GM12864 (cell line): ENCODE measurements around the gene ASXL2.

Experiments used
- DNase-seq: peaks from one replicate; pipeline ENCODE4 v3.0.0-alpha.2; 2011; ENCODE audit warnings: low read depth
- H3K4me3 ChIP-seq: 2 replicates; pipeline ENCODE4 v1.5.1; 2011; ENCODE audit warnings: mild to moderate bottlenecking, low read depth, low read length, control low read depth
- TF ChIP-seq, protein P1 (sequence below): IDR thresholded peaks from 2 replicates; pipeline ENCODE4 v1.5.1; 2011; ENCODE audit warnings: low read depth, mild to moderate bottlenecking, moderate library complexity, low read length, control low read depth, inconsistent platforms; ENCODE audit errors: missing control alignments

Gene ASXL2

DNA sequence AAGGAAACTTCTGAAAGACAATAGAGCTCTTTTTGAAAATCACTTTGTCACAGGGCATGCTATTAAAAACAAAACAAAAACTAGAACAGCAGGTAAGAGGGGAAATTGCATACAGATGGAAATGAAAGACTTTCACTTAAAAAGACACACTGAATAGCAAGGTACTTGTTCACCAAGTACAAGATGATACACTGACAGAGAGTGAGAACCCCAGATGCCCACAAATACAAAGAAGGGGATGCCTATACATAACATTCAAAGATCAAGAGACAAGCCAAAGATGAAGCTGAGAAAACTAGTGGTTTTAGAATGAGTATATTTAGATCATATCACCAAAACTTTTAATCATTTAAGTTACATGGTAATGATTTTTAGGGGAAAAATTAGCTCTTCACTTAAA, 60.7 kb downstream of the ASXL2 start:
- DNase-seq: no peak
- TF ChIP-seq, protein P1, sequence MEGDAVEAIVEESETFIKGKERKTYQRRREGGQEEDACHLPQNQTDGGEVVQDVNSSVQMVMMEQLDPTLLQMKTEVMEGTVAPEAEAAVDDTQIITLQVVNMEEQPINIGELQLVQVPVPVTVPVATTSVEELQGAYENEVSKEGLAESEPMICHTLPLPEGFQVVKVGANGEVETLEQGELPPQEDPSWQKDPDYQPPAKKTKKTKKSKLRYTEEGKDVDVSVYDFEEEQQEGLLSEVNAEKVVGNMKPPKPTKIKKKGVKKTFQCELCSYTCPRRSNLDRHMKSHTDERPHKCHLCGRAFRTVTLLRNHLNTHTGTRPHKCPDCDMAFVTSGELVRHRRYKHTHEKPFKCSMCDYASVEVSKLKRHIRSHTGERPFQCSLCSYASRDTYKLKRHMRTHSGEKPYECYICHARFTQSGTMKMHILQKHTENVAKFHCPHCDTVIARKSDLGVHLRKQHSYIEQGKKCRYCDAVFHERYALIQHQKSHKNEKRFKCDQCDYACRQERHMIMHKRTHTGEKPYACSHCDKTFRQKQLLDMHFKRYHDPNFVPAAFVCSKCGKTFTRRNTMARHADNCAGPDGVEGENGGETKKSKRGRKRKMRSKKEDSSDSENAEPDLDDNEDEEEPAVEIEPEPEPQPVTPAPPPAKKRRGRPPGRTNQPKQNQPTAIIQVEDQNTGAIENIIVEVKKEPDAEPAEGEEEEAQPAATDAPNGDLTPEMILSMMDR: no peak
- H3K4me3 ChIP-seq: no peak overlapping the region

DNA sequence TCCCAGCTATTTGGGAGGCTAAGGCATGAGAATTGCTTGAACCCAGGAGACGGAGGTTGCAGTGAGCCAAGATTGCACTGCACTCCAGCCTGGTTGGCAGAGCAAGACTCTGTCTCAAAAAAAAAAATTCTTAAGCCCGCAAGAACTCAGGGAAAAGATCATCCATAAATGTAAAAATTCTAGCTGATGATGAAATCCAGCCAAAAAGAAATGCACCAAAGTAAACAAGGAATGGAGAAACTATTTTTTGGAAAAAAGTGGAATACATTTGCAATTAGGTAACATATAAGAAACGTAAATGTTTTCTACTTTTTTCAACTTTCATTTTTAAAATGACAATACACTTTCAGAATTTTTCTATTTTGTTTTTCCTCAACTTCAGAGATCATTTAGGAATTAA, 61.3 kb downstream of the ASXL2 start:
- no peak overlapping the region for H3K4me3 ChIP-seq
- DNase-seq: no peak
- TF ChIP-seq, protein P1: no peak

DNA sequence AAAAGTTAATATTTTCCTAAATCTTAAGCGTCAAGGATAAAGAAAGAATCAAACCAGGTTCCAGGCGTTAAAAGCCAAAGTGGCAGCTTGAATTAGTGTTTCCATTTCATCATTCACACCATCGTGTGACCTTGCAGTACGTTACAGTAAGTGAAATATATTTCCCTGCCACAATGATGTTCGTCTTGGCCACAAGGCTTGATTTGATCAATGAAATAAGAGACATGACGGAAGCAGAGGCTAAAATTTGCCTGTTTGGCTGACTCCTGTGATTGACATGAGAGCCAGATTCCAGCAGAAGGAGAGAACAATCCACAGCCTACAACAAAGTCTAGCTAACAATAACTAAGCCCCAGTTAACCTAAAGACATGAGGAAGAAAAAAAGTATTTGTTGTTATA, 62.0 kb downstream of the ASXL2 start:
- no peak for DNase-seq
- H3K4me3 ChIP-seq: no peak overlapping the region
- TF ChIP-seq, protein P1: no peak

DNA sequence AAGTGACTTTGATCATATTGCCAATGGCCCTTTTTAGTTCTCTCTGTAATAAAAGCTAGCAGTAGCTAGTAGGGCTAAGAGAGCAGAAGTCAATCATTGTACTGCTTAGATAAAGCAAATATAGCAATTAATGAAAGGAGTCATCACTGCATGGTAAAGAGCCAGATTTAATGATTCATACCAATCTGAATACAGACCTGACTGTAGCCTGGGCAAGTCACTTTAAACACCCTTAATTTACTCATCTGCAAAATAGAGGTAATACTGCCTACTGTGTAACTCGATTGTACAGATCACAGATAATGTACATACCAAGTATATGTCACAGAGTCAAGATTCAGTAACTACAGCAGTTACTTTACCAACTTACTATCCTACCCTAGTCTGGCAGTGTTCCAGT, 63.6 kb downstream of the ASXL2 start:
- H3K4me3 ChIP-seq: no peak overlapping the region
- TF ChIP-seq, protein P1: no peak
- no peak for DNase-seq

DNA sequence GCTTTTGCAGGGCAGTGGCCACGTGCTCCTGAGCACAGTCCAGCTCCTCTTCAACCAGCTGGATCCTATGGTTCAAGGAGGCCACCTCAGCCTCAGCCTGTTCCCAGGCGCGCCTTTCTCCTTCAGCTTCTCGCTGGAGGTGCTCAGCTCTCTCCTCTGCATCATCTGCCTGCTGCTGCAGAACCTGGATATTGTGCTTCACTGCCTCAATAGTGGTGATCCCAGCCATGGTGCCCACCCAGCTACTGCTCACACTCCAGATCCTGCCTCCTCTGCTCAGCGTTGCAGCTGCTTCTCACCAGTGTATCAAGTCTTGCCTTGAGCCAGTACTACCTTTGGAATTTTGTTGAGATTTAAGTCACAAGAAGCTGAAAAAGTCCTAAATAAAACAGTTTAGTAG, 67.9 kb downstream of the ASXL2 start:
- no peak for DNase-seq
- no peak overlapping the region for H3K4me3 ChIP-seq
- TF ChIP-seq, protein P1: no peak

DNA sequence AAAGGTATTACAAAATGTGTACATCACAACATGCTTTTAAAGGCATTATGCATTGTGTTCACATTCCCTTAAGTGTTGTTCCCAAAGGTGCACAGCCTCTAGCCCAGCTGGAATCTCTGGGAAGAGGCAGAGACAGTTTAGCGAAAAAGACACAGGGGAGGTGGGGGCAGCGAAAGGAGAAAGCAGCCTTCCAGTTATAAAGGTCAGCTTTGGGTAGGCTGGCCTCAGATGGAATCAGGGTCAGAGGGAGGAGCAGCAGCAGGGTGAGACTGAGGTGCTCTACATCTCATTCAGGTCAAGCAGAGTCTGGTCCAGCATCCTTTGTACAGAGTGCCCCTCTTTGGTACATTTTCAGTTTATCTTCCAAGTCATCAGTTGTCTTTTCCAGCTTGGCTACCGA, 68.6 kb downstream of the ASXL2 start:
- no peak overlapping the region for H3K4me3 ChIP-seq
- TF ChIP-seq, protein P1: no peak
- DNase-seq: no peak

DNA sequence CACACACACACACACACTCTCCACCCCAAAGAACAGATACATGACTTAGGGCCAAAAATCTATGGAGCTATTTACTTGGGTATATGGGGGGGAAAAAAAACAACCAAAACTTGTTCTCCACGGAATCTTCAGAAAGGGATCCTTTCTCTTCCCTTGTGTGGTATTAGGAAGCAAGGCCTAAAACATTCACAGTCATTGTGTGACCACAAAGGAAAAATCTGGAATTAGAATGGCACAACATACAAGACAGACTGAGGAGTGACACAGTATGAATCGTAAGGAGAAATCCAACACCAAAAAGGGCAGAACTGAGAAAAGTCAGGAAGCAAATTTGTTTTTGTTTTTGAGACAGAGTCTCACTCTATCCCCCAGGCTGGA, 70.3 kb downstream of the ASXL2 start:
- no peak for DNase-seq
- H3K4me3 ChIP-seq: no peak overlapping the region
- TF ChIP-seq, protein P1: no peak
